ENCODE results near the gene CCL14. TPM values are rescaled to one million over a fixed set of nuclear protein-coding genes. Genes with fewer than 3 reads are reported as not detected.

The CCL14 gene
- total RNA-seq, 1 experiment from 2014 or later: not detected

DNA sequence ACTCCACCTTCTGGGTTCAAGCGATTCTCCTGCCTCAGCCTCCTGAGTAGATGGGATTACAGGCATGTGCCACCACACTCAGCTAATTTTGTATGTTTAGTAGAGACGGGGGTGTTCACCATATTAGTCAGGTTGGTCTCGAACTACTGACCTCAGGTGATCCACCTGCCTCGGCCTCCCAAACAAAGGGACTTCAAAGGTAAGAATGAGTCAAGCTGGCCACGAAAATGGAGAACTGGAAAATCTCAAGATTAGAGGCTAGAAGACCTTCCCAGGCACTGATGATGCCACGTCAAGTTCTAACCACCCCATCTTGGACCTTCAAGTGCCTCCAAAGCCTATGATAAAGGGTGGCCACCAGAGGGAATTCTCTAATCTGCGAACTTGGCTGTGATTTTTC lies 16.1 kb upstream of the CCL14 start:
- H2BK20ac ChIP-seq (ENCODE audit: low read depth, low read length, poor library complexity, severe bottlenecking): no peak overlapping the region
- no peak overlapping the region for H3K56ac ChIP-seq (ENCODE audit: insufficient read length, low read depth, low read length)
- no peaks in the 10 kb centered on the region for H3K9me3 ChIP-seq (ENCODE audit: control insufficient read depth, low read depth, low read length)
- Mint-ChIP-seq H3K27me3 (ENCODE audit: low read depth) (peaks cover 3% of the 10 kb centered on the region), H3K9me3 (peaks cover 2% of the 10 kb centered on the region in 2 experiments; a peak in 2 of 5 replicates), H3K4me3 (no peak overlapping the region), H3K27ac (no peak overlapping the region; a peak in 1 of 7 replicates), H3K36me3 (ENCODE audit: insufficient read depth in 1 of 3, low read depth in 3 of 3) (no peaks in the 10 kb centered on the region; a peak in 1 of 7 replicates), H3K4me1 (peaks cover 5 to 7% of the 10 kb centered on the region in 2 experiments; a peak in 3 of 4 replicates)
- no peak overlapping the region for H4K5ac ChIP-seq (ENCODE audit: insufficient read length, low read depth, low read length)
- H3K18ac ChIP-seq (ENCODE audit: insufficient read length, low read depth, low read length): no peak overlapping the region
- no peak overlapping the region for H2BK15ac ChIP-seq (ENCODE audit: low read depth, low read length)
- H3K23me2 ChIP-seq (ENCODE audit: insufficient read length, low read depth, low read length, poor library complexity, severe bottlenecking): no peaks in the 10 kb centered on the region
- no peak overlapping the region for H3K9ac ChIP-seq (ENCODE audit: extremely low read depth, insufficient read length, low read length)
- H2BK5ac ChIP-seq (ENCODE audit: insufficient read length, low read length): no peak overlapping the region
- no peak overlapping the region for H4K91ac ChIP-seq (ENCODE audit: insufficient read length, low read depth, low read length)
- no peaks in the 10 kb centered on the region for H3K27me3 ChIP-seq (ENCODE audit: insufficient read depth, low read length)
- H3K79me1 ChIP-seq (ENCODE audit: insufficient read depth, low read depth, low read length, poor library complexity, severe bottlenecking): no peaks in the 10 kb centered on the region
- H2BK120ac ChIP-seq (ENCODE audit: low read depth, low read length, poor library complexity, severe bottlenecking): no peak overlapping the region
- H3K4ac ChIP-seq (ENCODE audit: low read depth, low read length): no peak overlapping the region
- no peak overlapping the region for H2AFZ ChIP-seq (ENCODE audit: low read length)
- no peak overlapping the region for H3K27ac ChIP-seq (ENCODE audit: insufficient read length, low read depth, low read length)
- H4K20me1 ChIP-seq (ENCODE audit: control insufficient read depth, insufficient read depth, insufficient read length): no peaks in the 10 kb centered on the region
- TF ChIP-seq, protein P1, sequence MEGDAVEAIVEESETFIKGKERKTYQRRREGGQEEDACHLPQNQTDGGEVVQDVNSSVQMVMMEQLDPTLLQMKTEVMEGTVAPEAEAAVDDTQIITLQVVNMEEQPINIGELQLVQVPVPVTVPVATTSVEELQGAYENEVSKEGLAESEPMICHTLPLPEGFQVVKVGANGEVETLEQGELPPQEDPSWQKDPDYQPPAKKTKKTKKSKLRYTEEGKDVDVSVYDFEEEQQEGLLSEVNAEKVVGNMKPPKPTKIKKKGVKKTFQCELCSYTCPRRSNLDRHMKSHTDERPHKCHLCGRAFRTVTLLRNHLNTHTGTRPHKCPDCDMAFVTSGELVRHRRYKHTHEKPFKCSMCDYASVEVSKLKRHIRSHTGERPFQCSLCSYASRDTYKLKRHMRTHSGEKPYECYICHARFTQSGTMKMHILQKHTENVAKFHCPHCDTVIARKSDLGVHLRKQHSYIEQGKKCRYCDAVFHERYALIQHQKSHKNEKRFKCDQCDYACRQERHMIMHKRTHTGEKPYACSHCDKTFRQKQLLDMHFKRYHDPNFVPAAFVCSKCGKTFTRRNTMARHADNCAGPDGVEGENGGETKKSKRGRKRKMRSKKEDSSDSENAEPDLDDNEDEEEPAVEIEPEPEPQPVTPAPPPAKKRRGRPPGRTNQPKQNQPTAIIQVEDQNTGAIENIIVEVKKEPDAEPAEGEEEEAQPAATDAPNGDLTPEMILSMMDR (conservative IDR thresholded peaks at IDR 0.05): no peak
- H2BK12ac ChIP-seq (ENCODE audit: insufficient read length, low read depth, low read length): no peak overlapping the region
- H4K8ac ChIP-seq (replicated peaks; ENCODE audit: insufficient read length, low read depth, low read length): no peak overlapping the region
- H3T11ph ChIP-seq (ENCODE audit: low read length): no peak overlapping the region
- no peak overlapping the region for H3K14ac ChIP-seq (ENCODE audit: insufficient read depth, low read length)
- no peak overlapping the region for H2AK5ac ChIP-seq (ENCODE audit: insufficient read length, low read length)
- WGBS (ENCODE audit: extremely low coverage, insufficient read length, low lambda C conversion rate): no CpG with 5 or more reads among the region's 7 CpGs
- H3K79me2 ChIP-seq (ENCODE audit: insufficient read depth, low read length): no peaks in the 10 kb centered on the region
- no peak overlapping the region for H3K4me2 ChIP-seq (ENCODE audit: insufficient read depth, insufficient read length, low read length)
- no peaks in the 10 kb centered on the region for H3K4me1 ChIP-seq (ENCODE audit: insufficient read depth, low read length)
- H3K23ac ChIP-seq (ENCODE audit: insufficient read length, low read depth, low read length): no peak overlapping the region
- DNase-seq: peak; percentile 11

All from H9 (cell line).